HepG2 (cell line): ENCODE data around the gene ZBTB7C. TPM values are rescaled to one million over a fixed set of nuclear protein-coding genes. Genes with fewer than 3 reads are reported as not detected.

Experiments
- ATF1 ChIP-seq: IDR thresholded peaks from 2 replicates; pipeline ENCODE4 v1.6.1; 2016; ENCODE audit warnings: mild to moderate bottlenecking, control low read depth
- GFI1 ChIP-seq: sonication (generic); formaldehyde crosslinking; IDR thresholded peaks from 2 replicates; pipeline ENCODE4 v1.5.0; 2020; ENCODE audit warnings: missing genetic modification reagents, mild to moderate bottlenecking, borderline replicate concordance
- MED8 ChIP-seq: sonication (generic); formaldehyde crosslinking; IDR thresholded peaks from 2 replicates; pipeline ENCODE4 v1.8.1; 2023; ENCODE audit warnings: mild to moderate bottlenecking, missing genetic modification reagents; ENCODE audit not compliant: insufficient replicate concordance
- MTA3 ChIP-seq: sonication (generic); formaldehyde crosslinking; IDR thresholded peaks from 2 replicates; pipeline ENCODE4 v1.4.0; 2020; ENCODE audit warnings: missing genetic modification reagents
- MTF2 ChIP-seq: sonication (generic); formaldehyde crosslinking; IDR thresholded peaks from 2 replicates; pipeline ENCODE4 v1.5.0; 2020; ENCODE audit warnings: missing genetic modification reagents, borderline replicate concordance
- RXRA ChIP-seq: sonication (generic); formaldehyde crosslinking; IDR thresholded peaks from 2 replicates; pipeline ENCODE4 v1.5.1; 2020; ENCODE audit warnings: missing genetic modification reagents
- SAFB2 ChIP-seq: sonication (generic); formaldehyde crosslinking; IDR thresholded peaks from 2 replicates; pipeline ENCODE4 v1.5.1; 2020; ENCODE audit warnings: missing genetic modification reagents, low read depth, mild to moderate bottlenecking, borderline replicate concordance
- polyA plus RNA-seq, 8 experiments: library from polyadenylated mRNA; depleted of rRNA in 3 of 8; stranded (reverse) in 7 of 8; unstranded in 1 of 8; fragments of >200 nt; fragmentation: Illumina TruSeq in 4 of 8; extraction: Trizol in 4 of 8; gene quantifications; 2 replicates each; pipeline versions ENCODE4 v1.2.1 to v1.2.3, GENCODE V29; 2011 to 2016; ENCODE audit warnings: low read depth in 4 of 8, missing spikeins in 1 of 8, mixed read lengths in 1 of 8; ENCODE audit not compliant: insufficient read depth in 1 of 8
- total RNA-seq, 5 experiments: library from RNA; depleted of rRNA; stranded (reverse); fragments of >200 nt; fragmentation: Illumina TruSeq; extraction: Trizol; gene quantifications; 2 replicates each; pipeline ENCODE4 v1.2.3, GENCODE V29; 2016; ENCODE audit warnings: low read depth in 1 of 5
- TF ChIP-seq, protein P1 (sequence below): sonication (generic); formaldehyde crosslinking; IDR thresholded peaks from 2 replicates; pipeline ENCODE4 v1.4.0; 2020; ENCODE audit warnings: mild to moderate bottlenecking, missing genetic modification reagents
- TF ChIP-seq, protein P2 (sequence below): sonication (generic); formaldehyde crosslinking; IDR thresholded peaks from 2 replicates; pipeline ENCODE4 v1.8.1; 2023; ENCODE audit warnings: mild to moderate bottlenecking, moderate library complexity, missing genetic modification reagents
- TF ChIP-seq, protein P3 (sequence below): sonication (generic); formaldehyde crosslinking; IDR thresholded peaks from 2 replicates; pipeline ENCODE4 v1.4.0; 2020; ENCODE audit warnings: mild to moderate bottlenecking, missing genetic modification reagents
- TF ChIP-seq, protein P4 (sequence below): sonication (generic); formaldehyde crosslinking; IDR thresholded peaks from 2 replicates; pipeline ENCODE4 v1.9.0; 2021; ENCODE audit warnings: missing genetic modification reagents, borderline replicate concordance

ZBTB7C gene
- total and polyA plus RNA-seq, 2 of the 13 experiments (the other 11 are each of a cell fraction or from before 2014, with no cell fraction given): 0.01 to 0.04 TPM

DNA sequence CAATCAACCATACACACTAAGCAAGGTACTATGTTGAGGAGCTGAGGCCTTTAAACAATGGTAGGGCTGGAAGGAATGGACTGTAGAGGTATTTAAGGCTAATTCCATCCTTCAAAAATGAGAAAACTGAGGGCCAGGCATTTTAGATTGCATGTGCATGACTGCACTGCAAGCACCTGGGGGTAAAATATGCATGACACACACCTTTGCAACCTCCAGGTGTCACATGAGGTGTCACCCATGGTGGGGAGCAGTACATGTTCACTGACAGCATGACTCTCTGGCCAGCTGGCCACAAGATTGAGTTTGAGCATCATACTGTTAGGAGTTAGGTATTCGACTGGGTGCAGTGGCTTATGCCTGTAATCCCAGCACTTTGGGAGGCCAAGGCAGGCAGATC lies 182.8 kb downstream of the ZBTB7C start (continued):
- TF ChIP-seq, protein P1, sequence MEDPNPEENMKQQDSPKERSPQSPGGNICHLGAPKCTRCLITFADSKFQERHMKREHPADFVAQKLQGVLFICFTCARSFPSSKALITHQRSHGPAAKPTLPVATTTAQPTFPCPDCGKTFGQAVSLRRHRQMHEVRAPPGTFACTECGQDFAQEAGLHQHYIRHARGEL: no peak
- TF ChIP-seq MTA3 (CRISPR knock-in tag) (no peak), MED8 (CRISPR knock-in tag) (no peak), ATF1 (CRISPR knock-in tag) (no peak), MTF2 (CRISPR knock-in tag) (no peak), SAFB2 (CRISPR knock-in tag) (no peak), RXRA (CRISPR knock-in tag) (no peak), GFI1 (no peak)
- TF ChIP-seq, protein P2, sequence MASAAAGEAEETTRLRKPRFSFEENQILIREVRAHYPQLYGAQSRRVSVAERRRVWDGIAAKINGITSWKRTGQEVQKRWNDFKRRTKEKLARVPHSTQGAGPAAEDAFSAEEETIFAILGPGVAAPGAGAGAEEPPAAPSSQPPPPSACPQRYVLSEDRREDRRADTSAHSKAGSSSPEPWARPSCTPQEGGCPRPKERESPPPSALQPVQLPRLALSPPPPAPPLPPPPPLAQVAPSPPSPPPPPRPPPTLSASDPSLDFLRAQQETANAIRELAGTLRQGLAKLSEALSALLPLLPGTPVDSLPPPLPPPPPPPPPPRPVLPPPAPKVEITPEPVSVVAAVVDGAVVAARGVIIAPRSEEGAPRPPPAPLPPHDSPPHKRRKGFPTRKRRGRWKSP (CRISPR knock-in tag): no peak
- TF ChIP-seq, protein P3, sequence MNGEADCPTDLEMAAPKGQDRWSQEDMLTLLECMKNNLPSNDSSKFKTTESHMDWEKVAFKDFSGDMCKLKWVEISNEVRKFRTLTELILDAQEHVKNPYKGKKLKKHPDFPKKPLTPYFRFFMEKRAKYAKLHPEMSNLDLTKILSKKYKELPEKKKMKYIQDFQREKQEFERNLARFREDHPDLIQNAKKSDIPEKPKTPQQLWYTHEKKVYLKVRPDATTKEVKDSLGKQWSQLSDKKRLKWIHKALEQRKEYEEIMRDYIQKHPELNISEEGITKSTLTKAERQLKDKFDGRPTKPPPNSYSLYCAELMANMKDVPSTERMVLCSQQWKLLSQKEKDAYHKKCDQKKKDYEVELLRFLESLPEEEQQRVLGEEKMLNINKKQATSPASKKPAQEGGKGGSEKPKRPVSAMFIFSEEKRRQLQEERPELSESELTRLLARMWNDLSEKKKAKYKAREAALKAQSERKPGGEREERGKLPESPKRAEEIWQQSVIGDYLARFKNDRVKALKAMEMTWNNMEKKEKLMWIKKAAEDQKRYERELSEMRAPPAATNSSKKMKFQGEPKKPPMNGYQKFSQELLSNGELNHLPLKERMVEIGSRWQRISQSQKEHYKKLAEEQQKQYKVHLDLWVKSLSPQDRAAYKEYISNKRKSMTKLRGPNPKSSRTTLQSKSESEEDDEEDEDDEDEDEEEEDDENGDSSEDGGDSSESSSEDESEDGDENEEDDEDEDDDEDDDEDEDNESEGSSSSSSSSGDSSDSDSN: no peak
- TF ChIP-seq, protein P4, sequence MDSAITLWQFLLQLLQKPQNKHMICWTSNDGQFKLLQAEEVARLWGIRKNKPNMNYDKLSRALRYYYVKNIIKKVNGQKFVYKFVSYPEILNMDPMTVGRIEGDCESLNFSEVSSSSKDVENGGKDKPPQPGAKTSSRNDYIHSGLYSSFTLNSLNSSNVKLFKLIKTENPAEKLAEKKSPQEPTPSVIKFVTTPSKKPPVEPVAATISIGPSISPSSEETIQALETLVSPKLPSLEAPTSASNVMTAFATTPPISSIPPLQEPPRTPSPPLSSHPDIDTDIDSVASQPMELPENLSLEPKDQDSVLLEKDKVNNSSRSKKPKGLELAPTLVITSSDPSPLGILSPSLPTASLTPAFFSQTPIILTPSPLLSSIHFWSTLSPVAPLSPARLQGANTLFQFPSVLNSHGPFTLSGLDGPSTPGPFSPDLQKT (CRISPR knock-in tag): no peak
